ENCODE measurements around the gene CFAP221. TPM values are rescaled to one million over a fixed set of nuclear protein-coding genes. Genes with fewer than 3 reads are reported as not detected.
"Not testable (repeated sequence)": the region's sequence is repeated elsewhere in the genome, so short reads cannot be mapped to it uniquely, and the experiment has no call there.

CFAP221 gene
- total RNA-seq, 1 donor from 2014 or later: 0.61 TPM

DNA sequence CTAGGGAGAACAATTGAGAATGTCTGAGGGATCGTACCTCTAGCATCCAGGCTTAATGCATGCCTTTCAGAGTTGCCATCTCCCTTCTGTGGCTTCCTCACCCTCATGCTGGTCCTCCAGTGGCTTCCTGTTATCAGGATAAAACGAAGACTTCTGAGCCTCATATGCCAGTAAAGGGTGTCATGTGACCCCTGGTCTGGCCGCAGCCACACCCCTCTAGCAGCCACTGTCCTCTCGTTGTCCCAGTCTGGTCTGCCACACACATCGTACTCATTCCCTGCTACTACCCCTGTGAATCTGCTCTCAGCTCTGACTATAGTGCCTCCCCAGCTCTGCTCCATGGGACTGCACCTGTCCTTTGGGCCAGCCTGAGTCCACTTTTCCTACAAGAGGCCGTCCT lies 72.2 kb downstream of the CFAP221 start:
- Mint-ChIP-seq H3K9me3 (ENCODE audit: unreplicated experiment) (peaks cover 29% of the 10 kb centered on the region), H3K4me3 (ENCODE audit: unreplicated experiment) (no peak overlapping the region)
- FAIRE-seq: no peak

DNA sequence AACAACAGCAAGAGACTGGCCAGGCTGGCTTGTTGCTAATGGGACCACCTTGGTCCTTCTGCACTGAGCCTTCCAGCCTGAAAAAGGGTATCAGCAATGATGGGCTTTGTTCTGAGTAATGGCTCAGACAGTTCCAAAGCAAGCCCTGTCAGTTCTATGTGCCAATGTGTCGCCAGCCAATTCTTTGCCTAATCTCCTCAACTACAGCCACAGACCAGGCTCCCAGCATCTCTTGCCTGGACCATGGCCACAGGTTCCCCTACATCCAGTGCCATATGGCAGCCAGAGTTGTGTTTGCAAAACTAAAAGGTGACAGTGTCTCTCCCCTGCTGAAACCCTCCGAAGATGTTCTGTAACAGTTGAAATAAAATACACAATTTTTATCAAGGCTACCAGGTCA lies 73.2 kb downstream of the CFAP221 start:
- Histone ChIP-seq H3K79me2 (ENCODE audit: insufficient read depth, low read length) (no peaks in the 10 kb centered on the region), H3K4me1 (ENCODE audit: insufficient read depth, low read length) (no peaks in the 10 kb centered on the region), H3K9me3 (ENCODE audit: insufficient read depth, low read depth, low read length) (peaks cover 3% of the 10 kb centered on the region), H3K27me3 (ENCODE audit: insufficient read depth, low read length) (no peaks in the 10 kb centered on the region), H3K4me3 (ENCODE audit: insufficient read depth, low read depth, low read length) (no peak overlapping the region), H4K20me1 (ENCODE audit: insufficient read depth, low read length) (no peaks in the 10 kb centered on the region), H3K36me3 (ENCODE audit: insufficient read depth, low read length) (no peaks in the 10 kb centered on the region), H3K9ac (ENCODE audit: low read length) (no peak overlapping the region), H3K4me2 (ENCODE audit: low read length) (no peak overlapping the region), H3K27ac (ENCODE audit: low read depth, low read length) (no peak overlapping the region), H2AFZ (ENCODE audit: low read depth, low read length) (no peak overlapping the region)
- H3K4me1 Mint-ChIP-seq (ENCODE audit: low read depth, unreplicated experiment): no peaks in the 10 kb centered on the region
- FAIRE-seq (no peak), DNase-seq (ENCODE audit: low read depth) (no peak)
- TF ChIP-seq CTCF (IDR thresholded peaks at IDR 0.05; ENCODE audit: insufficient read depth, low read depth, low read length): no peak
- no peak for TF ChIP-seq EZH2 (IDR thresholded peaks at IDR 0.05; ENCODE audit: insufficient read depth, low read length)
- no peak overlapping the region for H3K27ac Mint-ChIP-seq (ENCODE audit: unreplicated experiment)
- H3K4me3 Mint-ChIP-seq (ENCODE audit: unreplicated experiment): no peak overlapping the region
- peaks cover 28% of the 10 kb centered on the region for H3K9me3 Mint-ChIP-seq (ENCODE audit: unreplicated experiment)
- peaks cover 4% of the 10 kb centered on the region for H3K36me3 Mint-ChIP-seq (ENCODE audit: low read depth, unreplicated experiment)
- peaks cover 20% of the 10 kb centered on the region for H3K27me3 Mint-ChIP-seq (ENCODE audit: low read depth, unreplicated experiment)

More for the DNA sequence above, 72.2 kb downstream of the CFAP221 start:
- Mint-ChIP-seq H3K4me1 (ENCODE audit: low read depth, unreplicated experiment) (no peaks in the 10 kb centered on the region), H3K36me3 (ENCODE audit: low read depth, unreplicated experiment) (peaks cover 4% of the 10 kb centered on the region), H3K27ac (ENCODE audit: unreplicated experiment) (no peak overlapping the region), H3K27me3 (ENCODE audit: low read depth, unreplicated experiment) (peaks cover 20% of the 10 kb centered on the region)
- no peak for DNase-seq (ENCODE audit: low read depth)
- Histone ChIP-seq H3K36me3 (ENCODE audit: insufficient read depth, low read length) (no peaks in the 10 kb centered on the region), H3K4me1 (ENCODE audit: insufficient read depth, low read length) (no peaks in the 10 kb centered on the region), H4K20me1 (ENCODE audit: insufficient read depth, low read length) (no peaks in the 10 kb centered on the region), H3K9ac (ENCODE audit: low read length) (no peak overlapping the region), H2AFZ (ENCODE audit: low read depth, low read length) (no peak overlapping the region), H3K79me2 (ENCODE audit: insufficient read depth, low read length) (no peaks in the 10 kb centered on the region), H3K4me3 (ENCODE audit: insufficient read depth, low read depth, low read length) (no peak overlapping the region), H3K27ac (ENCODE audit: low read depth, low read length) (no peak overlapping the region), H3K4me2 (ENCODE audit: low read length) (no peak overlapping the region), H3K9me3 (ENCODE audit: insufficient read depth, low read depth, low read length) (peaks cover 3% of the 10 kb centered on the region), H3K27me3 (ENCODE audit: insufficient read depth, low read length) (no peaks in the 10 kb centered on the region)
- no peak for TF ChIP-seq EZH2 (IDR thresholded peaks at IDR 0.05; ENCODE audit: insufficient read depth, low read length)
- TF ChIP-seq CTCF (IDR thresholded peaks at IDR 0.05; ENCODE audit: insufficient read depth, low read depth, low read length): no peak

GRCh38 chr2:119618725-119619124 lies 74.5 kb downstream of the CFAP221 start:
- H3K9me3 ChIP-seq (ENCODE audit: insufficient read depth, low read depth, low read length); H3K4me2 ChIP-seq (ENCODE audit: low read length); H3K79me2 ChIP-seq (ENCODE audit: insufficient read depth, low read length); DNase-seq (ENCODE audit: low read depth); H3K4me3 ChIP-seq (ENCODE audit: insufficient read depth, low read depth, low read length); H3K4me3 Mint-ChIP-seq (ENCODE audit: unreplicated experiment); H3K4me1 ChIP-seq (ENCODE audit: insufficient read depth, low read length); H3K36me3 Mint-ChIP-seq (ENCODE audit: low read depth, unreplicated experiment); H4K20me1 ChIP-seq (ENCODE audit: insufficient read depth, low read length); H3K9ac ChIP-seq (ENCODE audit: low read length); H2AFZ ChIP-seq (ENCODE audit: low read depth, low read length); H3K4me1 Mint-ChIP-seq (ENCODE audit: low read depth, unreplicated experiment); FAIRE-seq; H3K27ac Mint-ChIP-seq (ENCODE audit: unreplicated experiment); H3K27ac ChIP-seq (ENCODE audit: low read depth, low read length); H3K36me3 ChIP-seq (ENCODE audit: insufficient read depth, low read length); H3K27me3 ChIP-seq (ENCODE audit: insufficient read depth, low read length): not testable (repeated sequence)
- peaks cover 32% of the 10 kb centered on the region for H3K9me3 Mint-ChIP-seq (ENCODE audit: unreplicated experiment)
- H3K27me3 Mint-ChIP-seq (ENCODE audit: low read depth, unreplicated experiment): peaks cover 19% of the 10 kb centered on the region

Measured in astrocyte (in vitro differentiated cells and primary cell).